ENCODE data around the gene CDR2. TPM values are rescaled to one million over a fixed set of nuclear protein-coding genes. Genes with fewer than 3 reads are reported as not detected.

Gene CDR2
- total and polyA plus RNA-seq, 9 of the 15 experiments (the other 6 are each of a cell fraction or from before 2014, with no cell fraction given), result 4.6 to 30.3 (median 19.9) TPM

GRCh38 chr16:22297871-22298733 is 76.3 kb downstream of the CDR2 start (continued):
- TF ChIP-seq, protein P1, sequence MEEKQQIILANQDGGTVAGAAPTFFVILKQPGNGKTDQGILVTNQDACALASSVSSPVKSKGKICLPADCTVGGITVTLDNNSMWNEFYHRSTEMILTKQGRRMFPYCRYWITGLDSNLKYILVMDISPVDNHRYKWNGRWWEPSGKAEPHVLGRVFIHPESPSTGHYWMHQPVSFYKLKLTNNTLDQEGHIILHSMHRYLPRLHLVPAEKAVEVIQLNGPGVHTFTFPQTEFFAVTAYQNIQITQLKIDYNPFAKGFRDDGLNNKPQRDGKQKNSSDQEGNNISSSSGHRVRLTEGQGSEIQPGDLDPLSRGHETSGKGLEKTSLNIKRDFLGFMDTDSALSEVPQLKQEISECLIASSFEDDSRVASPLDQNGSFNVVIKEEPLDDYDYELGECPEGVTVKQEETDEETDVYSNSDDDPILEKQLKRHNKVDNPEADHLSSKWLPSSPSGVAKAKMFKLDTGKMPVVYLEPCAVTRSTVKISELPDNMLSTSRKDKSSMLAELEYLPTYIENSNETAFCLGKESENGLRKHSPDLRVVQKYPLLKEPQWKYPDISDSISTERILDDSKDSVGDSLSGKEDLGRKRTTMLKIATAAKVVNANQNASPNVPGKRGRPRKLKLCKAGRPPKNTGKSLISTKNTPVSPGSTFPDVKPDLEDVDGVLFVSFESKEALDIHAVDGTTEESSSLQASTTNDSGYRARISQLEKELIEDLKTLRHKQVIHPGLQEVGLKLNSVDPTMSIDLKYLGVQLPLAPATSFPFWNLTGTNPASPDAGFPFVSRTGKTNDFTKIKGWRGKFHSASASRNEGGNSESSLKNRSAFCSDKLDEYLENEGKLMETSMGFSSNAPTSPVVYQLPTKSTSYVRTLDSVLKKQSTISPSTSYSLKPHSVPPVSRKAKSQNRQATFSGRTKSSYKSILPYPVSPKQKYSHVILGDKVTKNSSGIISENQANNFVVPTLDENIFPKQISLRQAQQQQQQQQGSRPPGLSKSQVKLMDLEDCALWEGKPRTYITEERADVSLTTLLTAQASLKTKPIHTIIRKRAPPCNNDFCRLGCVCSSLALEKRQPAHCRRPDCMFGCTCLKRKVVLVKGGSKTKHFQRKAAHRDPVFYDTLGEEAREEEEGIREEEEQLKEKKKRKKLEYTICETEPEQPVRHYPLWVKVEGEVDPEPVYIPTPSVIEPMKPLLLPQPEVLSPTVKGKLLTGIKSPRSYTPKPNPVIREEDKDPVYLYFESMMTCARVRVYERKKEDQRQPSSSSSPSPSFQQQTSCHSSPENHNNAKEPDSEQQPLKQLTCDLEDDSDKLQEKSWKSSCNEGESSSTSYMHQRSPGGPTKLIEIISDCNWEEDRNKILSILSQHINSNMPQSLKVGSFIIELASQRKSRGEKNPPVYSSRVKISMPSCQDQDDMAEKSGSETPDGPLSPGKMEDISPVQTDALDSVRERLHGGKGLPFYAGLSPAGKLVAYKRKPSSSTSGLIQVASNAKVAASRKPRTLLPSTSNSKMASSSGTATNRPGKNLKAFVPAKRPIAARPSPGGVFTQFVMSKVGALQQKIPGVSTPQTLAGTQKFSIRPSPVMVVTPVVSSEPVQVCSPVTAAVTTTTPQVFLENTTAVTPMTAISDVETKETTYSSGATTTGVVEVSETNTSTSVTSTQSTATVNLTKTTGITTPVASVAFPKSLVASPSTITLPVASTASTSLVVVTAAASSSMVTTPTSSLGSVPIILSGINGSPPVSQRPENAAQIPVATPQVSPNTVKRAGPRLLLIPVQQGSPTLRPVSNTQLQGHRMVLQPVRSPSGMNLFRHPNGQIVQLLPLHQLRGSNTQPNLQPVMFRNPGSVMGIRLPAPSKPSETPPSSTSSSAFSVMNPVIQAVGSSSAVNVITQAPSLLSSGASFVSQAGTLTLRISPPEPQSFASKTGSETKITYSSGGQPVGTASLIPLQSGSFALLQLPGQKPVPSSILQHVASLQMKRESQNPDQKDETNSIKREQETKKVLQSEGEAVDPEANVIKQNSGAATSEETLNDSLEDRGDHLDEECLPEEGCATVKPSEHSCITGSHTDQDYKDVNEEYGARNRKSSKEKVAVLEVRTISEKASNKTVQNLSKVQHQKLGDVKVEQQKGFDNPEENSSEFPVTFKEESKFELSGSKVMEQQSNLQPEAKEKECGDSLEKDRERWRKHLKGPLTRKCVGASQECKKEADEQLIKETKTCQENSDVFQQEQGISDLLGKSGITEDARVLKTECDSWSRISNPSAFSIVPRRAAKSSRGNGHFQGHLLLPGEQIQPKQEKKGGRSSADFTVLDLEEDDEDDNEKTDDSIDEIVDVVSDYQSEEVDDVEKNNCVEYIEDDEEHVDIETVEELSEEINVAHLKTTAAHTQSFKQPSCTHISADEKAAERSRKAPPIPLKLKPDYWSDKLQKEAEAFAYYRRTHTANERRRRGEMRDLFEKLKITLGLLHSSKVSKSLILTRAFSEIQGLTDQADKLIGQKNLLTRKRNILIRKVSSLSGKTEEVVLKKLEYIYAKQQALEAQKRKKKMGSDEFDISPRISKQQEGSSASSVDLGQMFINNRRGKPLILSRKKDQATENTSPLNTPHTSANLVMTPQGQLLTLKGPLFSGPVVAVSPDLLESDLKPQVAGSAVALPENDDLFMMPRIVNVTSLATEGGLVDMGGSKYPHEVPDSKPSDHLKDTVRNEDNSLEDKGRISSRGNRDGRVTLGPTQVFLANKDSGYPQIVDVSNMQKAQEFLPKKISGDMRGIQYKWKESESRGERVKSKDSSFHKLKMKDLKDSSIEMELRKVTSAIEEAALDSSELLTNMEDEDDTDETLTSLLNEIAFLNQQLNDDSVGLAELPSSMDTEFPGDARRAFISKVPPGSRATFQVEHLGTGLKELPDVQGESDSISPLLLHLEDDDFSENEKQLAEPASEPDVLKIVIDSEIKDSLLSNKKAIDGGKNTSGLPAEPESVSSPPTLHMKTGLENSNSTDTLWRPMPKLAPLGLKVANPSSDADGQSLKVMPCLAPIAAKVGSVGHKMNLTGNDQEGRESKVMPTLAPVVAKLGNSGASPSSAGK (IDR thresholded peaks at IDR 0.05), result no peak
- TF ChIP-seq ZNF239 (CRISPR knock-in tag; IDR thresholded peaks at IDR 0.05), result no peak
- TF ChIP-seq, protein P2, sequence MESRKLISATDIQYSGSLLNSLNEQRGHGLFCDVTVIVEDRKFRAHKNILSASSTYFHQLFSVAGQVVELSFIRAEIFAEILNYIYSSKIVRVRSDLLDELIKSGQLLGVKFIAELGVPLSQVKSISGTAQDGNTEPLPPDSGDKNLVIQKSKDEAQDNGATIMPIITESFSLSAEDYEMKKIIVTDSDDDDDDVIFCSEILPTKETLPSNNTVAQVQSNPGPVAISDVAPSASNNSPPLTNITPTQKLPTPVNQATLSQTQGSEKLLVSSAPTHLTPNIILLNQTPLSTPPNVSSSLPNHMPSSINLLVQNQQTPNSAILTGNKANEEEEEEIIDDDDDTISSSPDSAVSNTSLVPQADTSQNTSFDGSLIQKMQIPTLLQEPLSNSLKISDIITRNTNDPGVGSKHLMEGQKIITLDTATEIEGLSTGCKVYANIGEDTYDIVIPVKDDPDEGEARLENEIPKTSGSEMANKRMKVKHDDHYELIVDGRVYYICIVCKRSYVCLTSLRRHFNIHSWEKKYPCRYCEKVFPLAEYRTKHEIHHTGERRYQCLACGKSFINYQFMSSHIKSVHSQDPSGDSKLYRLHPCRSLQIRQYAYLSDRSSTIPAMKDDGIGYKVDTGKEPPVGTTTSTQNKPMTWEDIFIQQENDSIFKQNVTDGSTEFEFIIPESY (CRISPR knock-in tag; IDR thresholded peaks at IDR 0.05), result no peak
- TF ChIP-seq DMBX1 (CRISPR knock-in tag; IDR thresholded peaks at IDR 0.05; ENCODE audit: borderline replicate concordance), result no peak
- TF ChIP-seq C11orf30 (IDR thresholded peaks at IDR 0.05; ENCODE audit: low read depth), result no peak; the same call in 1 of the 2 replicates
- TF ChIP-seq ZNF23 (CRISPR knock-in tag; IDR thresholded peaks at IDR 0.05), result no peak
- no peak for TF ChIP-seq SREBF2 (CRISPR knock-in tag; IDR thresholded peaks at IDR 0.05)
- TF ChIP-seq, protein P3, sequence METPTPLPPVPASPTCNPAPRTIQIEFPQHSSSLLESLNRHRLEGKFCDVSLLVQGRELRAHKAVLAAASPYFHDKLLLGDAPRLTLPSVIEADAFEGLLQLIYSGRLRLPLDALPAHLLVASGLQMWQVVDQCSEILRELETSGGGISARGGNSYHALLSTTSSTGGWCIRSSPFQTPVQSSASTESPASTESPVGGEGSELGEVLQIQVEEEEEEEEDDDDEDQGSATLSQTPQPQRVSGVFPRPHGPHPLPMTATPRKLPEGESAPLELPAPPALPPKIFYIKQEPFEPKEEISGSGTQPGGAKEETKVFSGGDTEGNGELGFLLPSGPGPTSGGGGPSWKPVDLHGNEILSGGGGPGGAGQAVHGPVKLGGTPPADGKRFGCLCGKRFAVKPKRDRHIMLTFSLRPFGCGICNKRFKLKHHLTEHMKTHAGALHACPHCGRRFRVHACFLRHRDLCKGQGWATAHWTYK (CRISPR knock-in tag; IDR thresholded peaks at IDR 0.05), result 0 out of 2 replicates have a peak, but pooled peaks have one; percentile 69
- 0 out of 2 replicates have a peak, but pooled peaks have one; percentile 18 for TF ChIP-seq GATAD2B (IDR thresholded peaks at IDR 0.05; ENCODE audit: borderline replicate concordance)
